GM12801 (cell line): ENCODE results near the gene ICA1.

Source experiments
- CTCF ChIP-seq: IDR thresholded peaks from one replicate; pipeline ENCODE4 v1.5.1; 2011; ENCODE audit warnings: control low read depth; ENCODE audit not compliant: insufficient read length; ENCODE audit errors: extremely low read depth

ICA1 gene

GRCh38 chr7:8117195-8117594, 144.8 kb downstream of the ICA1 start:
- no peak for TF ChIP-seq CTCF

- no peak for TF ChIP-seq CTCF
Measured at GRCh38 chr7:8115547-8116402, 146.2 kb downstream of the ICA1 start.

GRCh38 chr7:8114175-8114574, 147.8 kb downstream of the ICA1 start:
- TF ChIP-seq CTCF = no peak

GRCh38 chr7:8113184-8113583, 148.8 kb downstream of the ICA1 start:
- TF ChIP-seq CTCF = no peak

- no peak for TF ChIP-seq CTCF
Measured at GRCh38 chr7:8112685-8113084, 149.3 kb downstream of the ICA1 start.

- no peak for TF ChIP-seq CTCF
Measured at GRCh38 chr7:8111282-8111960, 150.5 kb downstream of the ICA1 start.

GRCh38 chr7:8109196-8110022, 152.6 kb downstream of the ICA1 start:
- TF ChIP-seq CTCF = no peak
